GM12873 (cell line): ENCODE results near the gene TMEM269.

Experiments
- CTCF ChIP-seq: IDR thresholded peaks from 2 replicates; pipeline ENCODE4 v1.5.1; 2012; ENCODE audit warnings: low read depth, mild to moderate bottlenecking, moderate library complexity, low read length, control low read depth; ENCODE audit not compliant: insufficient read depth; ENCODE audit errors: missing control alignments

The TMEM269 gene

GRCh38 chr1:42742617-42743316 lies 42.0 kb upstream of the TMEM269 start:
- no peak for TF ChIP-seq CTCF

GRCh38 chr1:42743317-42744147 lies 41.3 kb upstream of the TMEM269 start:
- no peak for TF ChIP-seq CTCF

- no peak for TF ChIP-seq CTCF
Observed at GRCh38 chr1:42744148-42744413, 40.7 kb upstream of the TMEM269 start.

- TF ChIP-seq CTCF, result no peak
Observed at GRCh38 chr1:42745851-42746250, 38.9 kb upstream of the TMEM269 start.

GRCh38 chr1:42746436-42747105 lies 38.2 kb upstream of the TMEM269 start:
- TF ChIP-seq CTCF, result no peak

GRCh38 chr1:42747125-42747524 lies 37.7 kb upstream of the TMEM269 start:
- TF ChIP-seq CTCF, result peak; percentile 88

GRCh38 chr1:42748021-42748420 lies 36.8 kb upstream of the TMEM269 start:
- TF ChIP-seq CTCF, result no peak
